Testis (tissue), 2 donors: Measurements from ENCODE around the gene ELF5.

Experiments used
- POLR2A ChIP-seq: fragments of 450-650 bp; IDR thresholded peaks from one replicate; pipeline ENCODE4 v1.6.1; 2017; ENCODE audit warnings: antibody characterized with exemption, mild to moderate bottlenecking, moderate library complexity
- TF ChIP-seq, protein P1 (sequence below), 3 experiments: fragments of 450-650 bp in 2 of 3; fragments of 200-600 bp in 1 of 3; sonication (generic) in 1 of 3; IDR thresholded peaks; one replicate each; pipeline ENCODE4 v1.5.1; 2016 to 2019; ENCODE audit warnings: antibody characterized with exemption in 3 of 3, mild to moderate bottlenecking in 2 of 3, moderate library complexity in 1 of 3

DNA sequence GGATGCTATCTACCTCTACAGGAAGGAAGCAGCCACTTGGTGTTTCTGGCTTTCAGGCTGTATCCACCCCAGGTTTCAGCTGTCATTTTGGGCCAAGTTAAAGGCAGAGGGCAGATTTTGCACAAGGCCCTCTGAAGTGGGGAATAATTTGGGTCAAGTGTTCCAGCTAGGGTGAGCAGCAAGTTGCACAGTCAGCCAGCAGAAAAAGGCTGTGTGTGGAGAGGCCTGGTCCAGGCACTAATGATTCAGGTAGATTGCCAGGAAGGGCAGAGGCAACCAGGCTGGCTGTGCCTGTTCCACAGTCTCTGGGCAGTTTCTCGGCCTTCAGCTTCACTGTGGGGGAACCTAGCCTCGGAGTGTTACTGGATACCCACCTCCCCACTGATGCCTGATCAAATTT is 8.6 kb upstream of the ELF5 start:
- TF ChIP-seq, protein P1, sequence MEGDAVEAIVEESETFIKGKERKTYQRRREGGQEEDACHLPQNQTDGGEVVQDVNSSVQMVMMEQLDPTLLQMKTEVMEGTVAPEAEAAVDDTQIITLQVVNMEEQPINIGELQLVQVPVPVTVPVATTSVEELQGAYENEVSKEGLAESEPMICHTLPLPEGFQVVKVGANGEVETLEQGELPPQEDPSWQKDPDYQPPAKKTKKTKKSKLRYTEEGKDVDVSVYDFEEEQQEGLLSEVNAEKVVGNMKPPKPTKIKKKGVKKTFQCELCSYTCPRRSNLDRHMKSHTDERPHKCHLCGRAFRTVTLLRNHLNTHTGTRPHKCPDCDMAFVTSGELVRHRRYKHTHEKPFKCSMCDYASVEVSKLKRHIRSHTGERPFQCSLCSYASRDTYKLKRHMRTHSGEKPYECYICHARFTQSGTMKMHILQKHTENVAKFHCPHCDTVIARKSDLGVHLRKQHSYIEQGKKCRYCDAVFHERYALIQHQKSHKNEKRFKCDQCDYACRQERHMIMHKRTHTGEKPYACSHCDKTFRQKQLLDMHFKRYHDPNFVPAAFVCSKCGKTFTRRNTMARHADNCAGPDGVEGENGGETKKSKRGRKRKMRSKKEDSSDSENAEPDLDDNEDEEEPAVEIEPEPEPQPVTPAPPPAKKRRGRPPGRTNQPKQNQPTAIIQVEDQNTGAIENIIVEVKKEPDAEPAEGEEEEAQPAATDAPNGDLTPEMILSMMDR (IDR thresholded peaks at IDR 0.05), result no peak
- TF ChIP-seq POLR2A, result no peak
